Measurements from ENCODE around the gene TAS2R1. TPM values are rescaled to one million over a fixed set of nuclear protein-coding genes. Genes with fewer than 3 reads are reported as not detected.

Gene TAS2R1
- total RNA-seq, 1 experiment from 2014 or later: not detected

- no peak overlapping the region for H2AFZ ChIP-seq (ENCODE audit: low read depth, low read length, poor library complexity, severe bottlenecking)
- H3K9me2 ChIP-seq (ENCODE audit: insufficient read depth): no peaks in the 10 kb centered on the region
- no peaks in the 10 kb centered on the region for H3K79me2 ChIP-seq (ENCODE audit: insufficient read depth, low read length)
- intact Hi-C loops (cut with micrococcal nuclease): no loop called here
- ChIA-PET RAD21 (ENCODE audit: low non-redundant PET in 1 of 2, low total read pairs in 2 of 2, uncharacterized antibody in 2 of 2, unreplicated experiment in 2 of 2) (interaction anchor here in 1 of 2 experiments (0.7 kb wide), 1 partner anchor 1616 kb away, joined by 3 read pairs; no protein-coding TSS in a partner anchor), POLR2A (no interaction called here), CTCF (no interaction called here)
- H4K20me1 ChIP-seq (ENCODE audit: insufficient read depth): no peaks in the 10 kb centered on the region
- peaks cover 0 to 8% of the 10 kb centered on the region in 2 experiments; a peak in 2 of 4 replicates for H3K9me3 ChIP-seq (ENCODE audit: control insufficient read depth in 1 of 2, insufficient read depth in 1 of 2, low read depth in 1 of 2, low read length in 2 of 2)
- no peak for TF ChIP-seq EGR1 (IDR thresholded peaks at IDR 0.05; ENCODE audit: low read depth)
- no peak for TF ChIP-seq SIN3A (IDR thresholded peaks at IDR 0.05; ENCODE audit: low read depth)
- no peak for TF ChIP-seq ZBTB33 (IDR thresholded peaks at IDR 0.05; ENCODE audit: extremely low read depth, insufficient replicate concordance, low read length)
- TF ChIP-seq SP1 (IDR thresholded peaks at IDR 0.05; ENCODE audit: low read depth): no peak
- TF ChIP-seq ELF1 (IDR thresholded peaks at IDR 0.05; ENCODE audit: borderline replicate concordance, low read depth): no peak
- no peak for TF ChIP-seq EZH2 (IDR thresholded peaks at IDR 0.05)
- no peak for TF ChIP-seq FOSL1 (IDR thresholded peaks at IDR 0.05; ENCODE audit: low read depth)
- no peak for TF ChIP-seq ZNF274 (IDR thresholded peaks at IDR 0.05; ENCODE audit: low read depth, low read length)
- no peak for TF ChIP-seq ZFX (IDR thresholded peaks at IDR 0.05)
- H3K9ac ChIP-seq (ENCODE audit: low read length): no peak overlapping the region
- H3K27me3 ChIP-seq (ENCODE audit: insufficient read depth, low read length): no peaks in the 10 kb centered on the region
- no peak overlapping the region for H3K27ac ChIP-seq (ENCODE audit: low read depth, low read length)
- DNase-seq (ENCODE audit: low read depth, low spot score): no peak
- no peaks in the 10 kb centered on the region for H3K36me3 ChIP-seq (ENCODE audit: control insufficient read depth in 1 of 2, insufficient read depth in 2 of 2, low read length in 2 of 2)
- ATAC-seq: no peak
- no peaks in the 10 kb centered on the region for H3K4me1 ChIP-seq (ENCODE audit: control insufficient read depth in 1 of 2, insufficient read depth in 2 of 2, low read length in 2 of 2)
- H3K4me3 ChIP-seq (replicated peaks in 1 of 2; ENCODE audit: low read depth in 1 of 2, low read length in 2 of 2): no peak overlapping the region
- no TSS peak for BruUV-seq (replicated peaks)
- no peak overlapping the region for H3K4me2 ChIP-seq (ENCODE audit: low read length)
These were observed 35.2 kb downstream of the TAS2R1 start for GRCh38 chr5:9594913-9595312.

Data from HCT116 (cell line).